Heart left ventricle (tissue), 16 donors: ENCODE data around the gene TM2D1. TPM values are rescaled to one million over a fixed set of nuclear protein-coding genes. Genes with fewer than 3 reads are reported as not detected.

ENCODE experiments used
- ATAC-seq, 4 donors: fragments of 200-7000 bp; cut with Tn5 transposase; one replicate each; pipeline ENCODE4 v1.9.1; 2020 to 2022; ENCODE audit warnings: moderate library complexity in 4 of 4, mild to moderate bottlenecking in 3 of 4, moderate number of reproducible peaks in 1 of 4
- DNase-seq, 5 donors: peaks; one replicate each; pipeline ENCODE4 v3.0.0-alpha.2; 2020
- H3K27ac ChIP-seq, 12 donors: fragments of 200-600 bp; sonication (generic) in 4 of 12; one replicate each; pipeline versions ENCODE4 v1.5.0 to v1.8.0; 2016 to 2022; ENCODE audit warnings: mild to moderate bottlenecking in 2 of 12
- H3K27me3 ChIP-seq, 9 donors: fragments of 200-600 bp; sonication (generic) in 2 of 9; one replicate each; pipeline versions ENCODE4 v1.5.1 to v1.8.0; 2016 to 2022; ENCODE audit warnings: mild to moderate bottlenecking in 3 of 9
- H3K36me3 ChIP-seq, 9 donors: fragments of 200-600 bp; sonication (generic) in 2 of 9; one replicate each; pipeline versions ENCODE4 v1.5.0 to v1.8.0; 2018 to 2022; ENCODE audit warnings: mild to moderate bottlenecking in 2 of 9
- H3K4me1 ChIP-seq, 12 donors: fragments of 200-600 bp; sonication (generic) in 4 of 12; one replicate each; pipeline versions ENCODE4 v1.5.0 to v1.8.0; 2016 to 2022; ENCODE audit warnings: mild to moderate bottlenecking in 3 of 12
- H3K4me3 ChIP-seq, 12 donors: fragments of 200-600 bp; sonication (generic) in 4 of 12; one replicate each; pipeline versions ENCODE4 v1.5.0 to v1.8.0; 2017 to 2022; ENCODE audit warnings: mild to moderate bottlenecking in 9 of 12, moderate library complexity in 4 of 12
- H3K9me3 ChIP-seq, 12 donors: fragments of 200-600 bp; sonication (generic) in 4 of 12; one replicate each; pipeline versions ENCODE4 v1.5.0 to v1.8.0; 2016 to 2022; ENCODE audit warnings: mild to moderate bottlenecking in 1 of 12
- POLR2A ChIP-seq, 2 donors: fragments of 450-650 bp; IDR thresholded peaks; one replicate each; pipeline ENCODE4 v1.6.1; 2017; ENCODE audit warnings: antibody characterized with exemption in 2 of 2, mild to moderate bottlenecking in 2 of 2, moderate library complexity in 2 of 2
- WGBS, 4 donors: extraction: QIAGEN DNeasy Blood & Tissue Kit in 2 of 4; methylation state at CpG; one replicate each; pipeline versions ENCODE4 v1.1.5 to v1.1.7; 2013 to 2018; 5-methylcytosine and 5-hydroxymethylcytosine counted together
- intact Hi-C, 10 donors: fragments of 100-400 bp; cut with DNase I; formaldehyde crosslinking; loops; one replicate each; pipeline versions ENCODE4 v1.11.1 to v1.14.2; 2022
- polyA plus RNA-seq, 2 donors: library from polyadenylated mRNA; stranded (reverse); fragments of 200-250 nt; gene quantifications; one replicate each; pipeline ENCODE4 v1.2.3, GENCODE V29; 2013
- total RNA-seq, 9 donors: library from RNA; depleted of rRNA in 2 of 9; stranded (reverse); fragments of >200 nt in 2 of 9; fragmentation: NEBNext Ultra II Directional in 3 of 9; extraction: Animal tissue kit (Norgen Biotek cat#: 25700) in 3 of 9; gene quantifications; one replicate each; pipeline versions ENCODE4 v1.1.0 to v1.2.4, GENCODE V29; 2016 to 2023
- TF ChIP-seq, protein P1 (sequence below), 12 donors: fragments of 200-600 bp; sonication (generic) in 4 of 12; IDR thresholded peaks; one replicate each; pipeline versions ENCODE4 v1.5.0 to v1.8.0; 2018 to 2022; ENCODE audit warnings: antibody characterized with exemption in 12 of 12, mild to moderate bottlenecking in 5 of 12
- donor health status: ischemic (EF 13 %, LVEDD 7.1; RV severe dilation, severe dysfunction).
- donor health status: healthy with polysubstance abuse.
- donor health status: DM: no; HTN: yes; CAD: no.
- donor health status: DM: no; HTN: no; CAD: no.
- donor health status: ischemic (EF 25% LVEDD 6.9; RV normal size, moderate dysfunction).
- donor health status: ischemic (EF 25% LVEDD 5.7; RV mildly dilated, moderate dysfunction).
- donor health status: healthy.
- donor health status: DM: yes; HTN: yes; CAD: no.
- donor health status: ischemic (EF 35%, LVEDD 5.7; RV mildly dilated, moderate dysfunction).
- donor health status: nonischemic (EF 11% LVEDD 7.7; RV severe dilation, severe dysfunction).
- donor health status: DM: yes; HTN: yes; CAD: no.
- donor health status: PGD.
- donor health status: ischemic (EF 29% LVEDD 5.4; RV normal size, mild dysfunction).
- donor health status: nonischemic (EF 23%, LVEDD 6.1; RV moderate dilation, normal function).

Gene TM2D1
- total and polyA plus RNA-seq, 11 donors, result 10.2 to 44.0 (median 34.4) TPM

DNA sequence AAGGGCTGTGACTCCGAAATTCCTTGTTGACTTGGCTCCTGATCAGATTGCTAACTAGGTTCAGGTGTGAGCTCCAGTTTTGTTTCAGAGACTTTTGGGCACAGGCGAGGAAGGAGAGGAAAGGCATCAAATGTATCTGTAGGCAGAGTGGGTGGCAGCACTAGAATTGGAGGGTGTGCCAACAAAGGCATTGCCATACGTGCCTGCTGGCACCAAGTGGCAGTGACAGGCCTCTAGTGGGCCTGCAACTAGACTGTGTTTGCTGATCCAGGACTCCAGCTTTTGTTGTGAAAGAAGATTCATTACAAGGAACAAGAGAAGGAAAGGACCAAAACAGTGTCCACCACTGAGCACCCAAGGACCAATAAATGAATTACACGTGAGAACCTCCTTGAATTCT, 79.5 kb downstream of the TM2D1 start:
- TF ChIP-seq POLR2A (IDR thresholded peaks at IDR 0.05), result no peak
- TF ChIP-seq, protein P1, sequence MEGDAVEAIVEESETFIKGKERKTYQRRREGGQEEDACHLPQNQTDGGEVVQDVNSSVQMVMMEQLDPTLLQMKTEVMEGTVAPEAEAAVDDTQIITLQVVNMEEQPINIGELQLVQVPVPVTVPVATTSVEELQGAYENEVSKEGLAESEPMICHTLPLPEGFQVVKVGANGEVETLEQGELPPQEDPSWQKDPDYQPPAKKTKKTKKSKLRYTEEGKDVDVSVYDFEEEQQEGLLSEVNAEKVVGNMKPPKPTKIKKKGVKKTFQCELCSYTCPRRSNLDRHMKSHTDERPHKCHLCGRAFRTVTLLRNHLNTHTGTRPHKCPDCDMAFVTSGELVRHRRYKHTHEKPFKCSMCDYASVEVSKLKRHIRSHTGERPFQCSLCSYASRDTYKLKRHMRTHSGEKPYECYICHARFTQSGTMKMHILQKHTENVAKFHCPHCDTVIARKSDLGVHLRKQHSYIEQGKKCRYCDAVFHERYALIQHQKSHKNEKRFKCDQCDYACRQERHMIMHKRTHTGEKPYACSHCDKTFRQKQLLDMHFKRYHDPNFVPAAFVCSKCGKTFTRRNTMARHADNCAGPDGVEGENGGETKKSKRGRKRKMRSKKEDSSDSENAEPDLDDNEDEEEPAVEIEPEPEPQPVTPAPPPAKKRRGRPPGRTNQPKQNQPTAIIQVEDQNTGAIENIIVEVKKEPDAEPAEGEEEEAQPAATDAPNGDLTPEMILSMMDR (IDR thresholded peaks at IDR 0.05), result no peak
- H3K4me1 ChIP-seq, result peaks cover 0 to 20% (median 2%) of the 10 kb centered on the region in 12 donors
- ATAC-seq (no peak), DNase-seq (no peak)
- no peak overlapping the region for H3K4me3 ChIP-seq
- H3K27ac ChIP-seq, result no peak overlapping the region
- H3K27me3 ChIP-seq, result no peaks in the 10 kb centered on the region
- intact Hi-C loops, result loop anchor here in 7 of 10 donors (10.0 kb wide), 3 partner anchors 601 to 1361 kb away; no protein-coding TSS in a partner anchor
- H3K9me3 ChIP-seq, result no peaks in the 10 kb centered on the region
- WGBS, 4 donors, result 84 to 94% (median 91%) methylated on average over 4 of the region's 4 CpGs
- H3K36me3 ChIP-seq, result no peaks in the 10 kb centered on the region

DNA sequence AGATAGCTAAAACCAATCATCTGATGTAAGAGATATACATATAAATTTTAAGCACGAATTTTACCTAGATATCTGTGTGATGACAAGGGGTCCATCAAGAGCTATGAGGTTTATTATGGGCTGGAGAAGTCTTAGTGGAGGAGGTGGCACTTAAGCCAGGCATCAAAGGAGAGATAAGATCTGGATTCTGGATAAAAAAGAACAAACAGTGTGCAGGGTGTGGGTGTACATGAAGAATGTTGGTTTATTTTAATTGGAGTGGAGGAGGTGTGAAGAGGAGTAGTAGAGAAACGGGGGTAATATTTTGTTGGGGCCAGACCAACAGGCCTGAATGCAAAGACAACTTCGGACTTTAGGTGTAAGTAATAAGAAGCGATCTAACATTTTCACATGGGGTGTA, 80.6 kb downstream of the TM2D1 start:
- intact Hi-C loops, result loop anchor here in 9 of 10 donors (5.0 to 10.0 kb wide), 9 partner anchors 182 to 1360 kb away; no protein-coding TSS in a partner anchor
- TF ChIP-seq, protein P1 (IDR thresholded peaks at IDR 0.05), result no peak
- TF ChIP-seq POLR2A (IDR thresholded peaks at IDR 0.05), result no peak
- no peak for ATAC-seq

DNA sequence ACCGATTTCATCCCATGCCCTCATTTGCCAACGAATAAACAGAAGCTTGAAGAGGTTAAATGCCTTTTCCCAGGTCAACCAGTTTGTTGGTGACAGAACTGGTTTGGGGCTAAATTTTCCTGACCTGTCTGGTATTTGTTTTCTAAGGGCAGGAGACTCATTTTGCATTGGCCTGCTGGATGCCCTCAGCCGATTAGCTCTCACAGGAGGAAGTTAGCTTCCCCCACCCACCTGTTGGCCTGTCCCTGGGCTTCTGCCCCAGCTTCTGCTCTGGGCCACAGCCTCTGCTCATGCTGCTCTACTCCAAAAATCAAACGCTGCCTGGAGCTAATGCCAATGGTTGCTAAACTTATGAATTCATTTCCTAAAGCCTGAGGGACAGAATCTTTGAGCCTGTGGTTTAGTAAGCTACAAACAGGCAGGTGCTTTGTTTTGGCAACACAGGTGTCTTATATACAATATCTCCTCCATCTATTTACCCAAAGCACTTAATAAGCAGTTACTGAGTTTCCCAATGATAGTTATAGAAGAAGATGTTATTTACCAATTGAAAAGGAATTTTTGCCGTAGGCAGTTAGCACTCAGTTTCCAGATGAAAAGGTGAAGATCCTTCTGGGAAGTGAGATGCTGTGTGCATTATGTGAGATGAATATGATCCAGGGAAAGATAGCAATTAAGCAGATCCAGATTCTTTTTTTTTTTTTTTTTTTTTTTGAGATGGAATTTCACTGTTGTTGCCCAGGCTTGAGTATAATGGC, 82.3 kb downstream of the TM2D1 start:
- Histone ChIP-seq H3K4me3 (no peak overlapping the region), H3K4me1 (peaks cover 0 to 40% (median 8%) of the 10 kb centered on the region in 12 donors), H3K27me3 (no peaks in the 10 kb centered on the region), H3K9me3 (no peaks in the 10 kb centered on the region), H3K36me3 (no peaks in the 10 kb centered on the region), H3K27ac (peak overlapping the region in 5 of 12 donors; percentile 57 to 81 (median 73))
- no peak for ATAC-seq
- TF ChIP-seq, protein P1 (IDR thresholded peaks at IDR 0.05), result no peak
- TF ChIP-seq POLR2A (IDR thresholded peaks at IDR 0.05), result no peak
- WGBS, 4 donors, result 77 to 81% (median 80%) methylated on average over 5 of the region's 5 CpGs
- intact Hi-C loops, result loop anchor here in 9 of 10 donors (5.0 to 10.0 kb wide), 9 partner anchors 180 to 1358 kb away; no protein-coding TSS in a partner anchor
- DNase-seq, result no peak

More for the DNA sequence above, 80.6 kb downstream of the TM2D1 start:
- WGBS, 4 donors, result 88 to 92% (median 89%) methylated on average over 4 of the region's 4 CpGs
- no peaks in the 10 kb centered on the region for H3K36me3 ChIP-seq
- peaks cover 0 to 30% (median 5%) of the 10 kb centered on the region in 12 donors for H3K4me1 ChIP-seq
- H3K27me3 ChIP-seq, result no peaks in the 10 kb centered on the region
- no peak for DNase-seq
- no peak overlapping the region for H3K4me3 ChIP-seq
- H3K9me3 ChIP-seq, result no peaks in the 10 kb centered on the region
- H3K27ac ChIP-seq, result no peak overlapping the region

DNA sequence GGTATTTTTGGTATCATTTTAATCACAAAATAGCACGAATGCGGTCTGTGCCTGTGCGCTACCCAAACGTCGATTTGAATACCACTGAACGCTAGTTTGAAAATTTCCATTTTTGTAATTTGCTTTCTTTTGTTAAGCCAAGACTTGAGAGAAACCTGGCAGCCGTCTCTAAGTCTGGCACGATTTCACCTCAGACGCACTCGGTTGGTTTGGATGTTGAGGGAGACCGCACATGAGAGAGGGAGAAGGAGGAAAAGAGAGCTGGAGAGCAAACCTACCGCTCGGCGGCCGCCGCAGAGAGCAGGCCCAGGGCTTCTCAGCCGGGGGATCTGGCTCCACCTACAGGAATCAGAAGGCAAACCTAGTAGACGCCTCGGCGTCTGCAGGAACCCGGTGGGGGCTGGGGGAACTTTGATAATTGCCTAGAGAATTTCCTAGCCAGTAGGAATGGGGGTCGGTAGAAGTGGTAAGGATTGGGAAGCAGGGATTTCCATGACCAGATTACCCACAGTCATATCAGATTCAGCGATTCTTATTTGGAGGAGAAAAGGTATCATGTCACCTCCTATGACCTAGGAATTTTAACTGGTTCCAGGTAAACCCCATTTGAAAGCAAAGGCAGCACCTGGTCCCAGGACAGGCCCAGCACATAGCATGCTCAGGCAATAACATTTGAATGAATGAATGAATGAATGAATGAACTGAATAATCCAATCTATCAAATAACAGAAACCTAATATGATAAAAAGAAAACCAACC, 83.2 kb downstream of the TM2D1 start:
- peak; percentile 76 to 88 (median 78) for DNase-seq
- no peak for TF ChIP-seq POLR2A (IDR thresholded peaks at IDR 0.05)
- TF ChIP-seq, protein P1 (IDR thresholded peaks at IDR 0.05), result peak; percentile 62 to 89 (median 76)
- Histone ChIP-seq H3K4me3 (peak overlapping the region in 8 of 12 donors; percentile 3 to 50 (median 41)), H3K36me3 (no peaks in the 10 kb centered on the region), H3K9me3 (no peaks in the 10 kb centered on the region), H3K4me1 (peaks cover 0 to 41% (median 10%) of the 10 kb centered on the region in 12 donors), H3K27me3 (no peaks in the 10 kb centered on the region), H3K27ac (peak overlapping the region in 11 of 12 donors; percentile 45 to 88 (median 77))
- WGBS, 4 donors, result 21 to 31% (median 22%) methylated on average over 23 of the region's 23 CpGs
- intact Hi-C loops, result loop anchor here in 9 of 10 donors (5.0 to 10.0 kb wide), 9 partner anchors 179 to 1357 kb away; no protein-coding TSS in a partner anchor
- peak; percentile 71 to 90 (median 86) for ATAC-seq
